ENCODE results near the gene MYLK.
A peak's percentile ranks its signal among the peaks of the same experiment; 100 is the strongest.

GRCh38 chr3:123660900-123661299, 223.2 kb downstream of the MYLK start:
- TF ChIP-seq POLR2A (IDR thresholded peaks at IDR 0.05) (no peak), EP300 (IDR thresholded peaks at IDR 0.05) (peak; percentile 91)

Data from stomach (tissue), 4 donors.